Lung (tissue), 12 donors: ENCODE measurements around the gene FGFR3. TPM values are rescaled to one million over a fixed set of nuclear protein-coding genes. Genes with fewer than 3 reads are reported as not detected.

Source experiments
- ATAC-seq: fragments of 200-7000 bp; cut with Tn5 transposase; one replicate; pipeline ENCODE4 v1.9.1; 2020; ENCODE audit warnings: moderate number of reproducible peaks; ENCODE audit not compliant: insufficient read depth, low FRiP score
- DNase-seq, 3 donors: peaks; one replicate each; pipeline ENCODE4 v3.0.0-alpha.2; 2013 to 2017
- H3K27ac ChIP-seq, 2 donors: one replicate each; pipeline ENCODE4 v1.5.1; 2013; ENCODE audit warnings: mild to moderate bottlenecking in 2 of 2, moderate library complexity in 2 of 2, control low read depth in 1 of 2, inconsistent platforms in 1 of 2, low read depth in 1 of 2, low read length in 1 of 2
- H3K27me3 ChIP-seq, 3 donors: one replicate each; pipeline ENCODE4 v1.5.1; 2013; ENCODE audit warnings: low read length in 2 of 3; ENCODE audit not compliant: control insufficient read depth in 3 of 3, insufficient read depth in 3 of 3
- H3K36me3 ChIP-seq, 4 donors: one replicate each; pipeline ENCODE4 v1.5.1; 2013; ENCODE audit warnings: low read length in 4 of 4, mild to moderate bottlenecking in 1 of 4, moderate library complexity in 1 of 4; ENCODE audit not compliant: control insufficient read depth in 4 of 4, insufficient read depth in 4 of 4
- H3K4me1 ChIP-seq, 5 donors: one replicate each; pipeline ENCODE4 v1.5.1; 2013; ENCODE audit warnings: low read length in 5 of 5, mild to moderate bottlenecking in 2 of 5, moderate library complexity in 1 of 5; ENCODE audit not compliant: control insufficient read depth in 5 of 5, insufficient read depth in 5 of 5
- H3K4me3 ChIP-seq: one replicate; pipeline ENCODE4 v1.5.1; 2013; ENCODE audit warnings: mild to moderate bottlenecking, control low read depth, moderate library complexity
- H3K9ac ChIP-seq, 2 donors: one replicate each; pipeline ENCODE4 v1.5.1; 2013; ENCODE audit warnings: low read length in 2 of 2, control low read depth in 1 of 2; ENCODE audit not compliant: insufficient read depth in 1 of 2
- H3K9me3 ChIP-seq, 4 donors: one replicate each; pipeline ENCODE4 v1.5.1; 2013; ENCODE audit warnings: low read length in 3 of 4, mild to moderate bottlenecking in 1 of 4, moderate library complexity in 1 of 4; ENCODE audit not compliant: control insufficient read depth in 4 of 4, insufficient read depth in 3 of 4
- CTCF ChIP-seq: IDR thresholded peaks from 2 replicates; pipeline ENCODE4 v1.5.1; 2012; ENCODE audit warnings: mild to moderate bottlenecking; ENCODE audit errors: control extremely low read depth, extremely low read depth
- WGBS, 2 donors: extraction: QIAGEN DNeasy Blood & Tissue Kit; methylation state at CpG; one replicate each; pipeline ENCODE4 v1.1.7; 2013; 5-methylcytosine and 5-hydroxymethylcytosine counted together
- polyA plus RNA-seq, 2 donors: library from polyadenylated mRNA; stranded (reverse); fragments of 200-250 nt; gene quantifications; one replicate each; pipeline ENCODE4 v1.2.1, GENCODE V29; 2013
- total RNA-seq, 2 donors: library from RNA; depleted of rRNA in 1 of 2; stranded (reverse); fragments of >200 nt in 1 of 2; gene quantifications; one replicate each; pipeline ENCODE4 v1.2.1, GENCODE V29; 2014 to 2021
- donor health status: control.
- donor health status: control.
- donor health status: Bipolar disorder and iron deficiency.
- donor health status: healthy.
- donor health status: DM: yes; HTN: yes; CAD: no.

FGFR3 gene
- total and polyA plus RNA-seq, 4 donors, result 8.1 to 99.3 (median 22.4) TPM

GRCh38 chr4:1808851-1809753 is 16.0 kb downstream of the FGFR3 start:
- H3K4me1 ChIP-seq, result peaks cover 0 to 15% (median 0%) of the 10 kb centered on the region in 5 donors
- no peak for TF ChIP-seq CTCF
- DNase-seq, result no peak
- no peaks in the 10 kb centered on the region for H3K27me3 ChIP-seq
- WGBS, 2 donors, result 83 to 88% methylated on average over 11 of the region's 11 CpGs
- no peaks in the 10 kb centered on the region for H3K9me3 ChIP-seq
- no peak overlapping the region for H3K9ac ChIP-seq
- peaks cover 0 to 25% (median 15%) of the 10 kb centered on the region in 4 donors for H3K36me3 ChIP-seq
- H3K4me3 ChIP-seq, result no peak overlapping the region
- H3K27ac ChIP-seq, result no peak overlapping the region
- no peak for ATAC-seq

GRCh38 chr4:1809754-1810502 is 16.8 kb downstream of the FGFR3 start:
- H3K4me3 ChIP-seq, result no peak overlapping the region
- WGBS, 2 donors, result 26 to 31% methylated on average over 13 to 15 of the region's 15 CpGs
- peak; percentile 45 for ATAC-seq
- peaks cover 0 to 15% (median 0%) of the 10 kb centered on the region in 5 donors for H3K4me1 ChIP-seq
- no peak overlapping the region for H3K9ac ChIP-seq
- H3K27me3 ChIP-seq, result no peaks in the 10 kb centered on the region
- no peak overlapping the region for H3K27ac ChIP-seq
- no peaks in the 10 kb centered on the region for H3K9me3 ChIP-seq
- TF ChIP-seq CTCF, result peak; percentile 86
- peak; percentile 74 to 85 (median 83) for DNase-seq
- H3K36me3 ChIP-seq, result peaks cover 0 to 33% (median 15%) of the 10 kb centered on the region in 4 donors

GRCh38 chr4:1810765-1811164 is 17.7 kb downstream of the FGFR3 start:
- H3K4me1 ChIP-seq, result peaks cover 0 to 15% (median 0%) of the 10 kb centered on the region in 5 donors
- H3K27me3 ChIP-seq, result no peaks in the 10 kb centered on the region
- no peak overlapping the region for H3K9ac ChIP-seq
- peaks cover under 1 to 40% (median 18%) of the 10 kb centered on the region in 4 donors for H3K36me3 ChIP-seq
- no peak overlapping the region for H3K27ac ChIP-seq
- ATAC-seq, result no peak
- TF ChIP-seq CTCF, result no peak
- no peak for DNase-seq
- 95 to 96% methylated on average over 10 of the region's 10 CpGs for WGBS, 2 donors
- H3K4me3 ChIP-seq, result no peak overlapping the region
- H3K9me3 ChIP-seq, result peaks cover 0 to 3% (median 0%) of the 10 kb centered on the region in 4 donors
